SU-DHL-6 (cell line): Measurements from ENCODE around the gene PIGN.

Experiments
- EZH2phosphoT487 ChIP-seq: fragments of 200-600 bp; sonication (generic), shearing (Covaris generic); conservative IDR thresholded peaks from 2 replicates; pipeline ENCODE4 v1.6.1; 2018; ENCODE audit warnings: mild to moderate bottlenecking, antibody characterized with exemption, low read length, moderate library complexity, mixed read lengths
- TF ChIP-seq, protein P1 (sequence below): fragments of 200-600 bp; sonication (generic); IDR thresholded peaks from one replicate; pipeline ENCODE4 v1.5.1; 2017; ENCODE audit warnings: antibody characterized with exemption, mild to moderate bottlenecking, low read length, moderate library complexity; ENCODE audit not compliant: insufficient read depth, poor library complexity, severe bottlenecking

DNA sequence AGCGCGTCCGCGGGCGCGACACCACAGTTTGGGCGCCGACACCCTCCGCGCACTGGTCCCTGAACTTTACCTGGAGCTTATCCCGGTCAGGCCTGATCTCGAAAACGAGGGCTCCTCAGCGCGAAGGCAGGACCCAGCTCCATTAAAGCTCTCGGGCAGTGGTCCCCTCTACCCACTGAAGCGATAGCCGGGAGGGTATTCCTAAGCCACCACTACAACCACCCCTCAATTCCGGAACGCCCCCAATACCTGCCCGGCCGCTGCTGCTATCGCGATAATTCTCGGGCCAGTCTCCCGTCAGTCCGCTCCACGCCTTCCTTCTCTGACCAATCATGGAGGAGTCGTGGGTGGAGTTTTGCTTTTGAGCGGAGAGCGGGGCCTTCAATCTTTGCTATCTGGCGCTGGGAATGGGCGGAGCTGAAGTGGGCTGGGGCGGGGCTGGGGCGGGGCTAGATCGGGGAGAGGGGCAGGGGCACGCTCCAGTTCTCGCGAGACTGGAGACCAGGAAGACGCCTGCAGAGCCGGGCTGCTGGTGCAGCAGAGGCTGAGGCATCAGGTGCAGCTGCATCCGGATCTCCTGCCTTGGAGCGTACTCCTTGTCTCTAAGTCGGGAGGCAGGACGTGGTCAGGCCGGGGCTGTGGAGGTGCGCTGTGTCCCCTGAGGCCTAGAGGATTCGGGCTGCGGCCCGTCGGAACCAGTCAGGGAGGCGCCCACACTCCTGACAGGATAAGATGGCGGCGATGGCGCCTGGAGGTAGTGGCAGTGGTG, at the start of gene PIGN, which contains the start of gene RELCH:
- TF ChIP-seq, protein P1, sequence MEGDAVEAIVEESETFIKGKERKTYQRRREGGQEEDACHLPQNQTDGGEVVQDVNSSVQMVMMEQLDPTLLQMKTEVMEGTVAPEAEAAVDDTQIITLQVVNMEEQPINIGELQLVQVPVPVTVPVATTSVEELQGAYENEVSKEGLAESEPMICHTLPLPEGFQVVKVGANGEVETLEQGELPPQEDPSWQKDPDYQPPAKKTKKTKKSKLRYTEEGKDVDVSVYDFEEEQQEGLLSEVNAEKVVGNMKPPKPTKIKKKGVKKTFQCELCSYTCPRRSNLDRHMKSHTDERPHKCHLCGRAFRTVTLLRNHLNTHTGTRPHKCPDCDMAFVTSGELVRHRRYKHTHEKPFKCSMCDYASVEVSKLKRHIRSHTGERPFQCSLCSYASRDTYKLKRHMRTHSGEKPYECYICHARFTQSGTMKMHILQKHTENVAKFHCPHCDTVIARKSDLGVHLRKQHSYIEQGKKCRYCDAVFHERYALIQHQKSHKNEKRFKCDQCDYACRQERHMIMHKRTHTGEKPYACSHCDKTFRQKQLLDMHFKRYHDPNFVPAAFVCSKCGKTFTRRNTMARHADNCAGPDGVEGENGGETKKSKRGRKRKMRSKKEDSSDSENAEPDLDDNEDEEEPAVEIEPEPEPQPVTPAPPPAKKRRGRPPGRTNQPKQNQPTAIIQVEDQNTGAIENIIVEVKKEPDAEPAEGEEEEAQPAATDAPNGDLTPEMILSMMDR: no peak
- TF ChIP-seq EZH2phosphoT487: no peak
